SK-N-SH (cell line): ENCODE results near the gene RTN4RL1. TPM values are rescaled to one million over a fixed set of nuclear protein-coding genes. Genes with fewer than 3 reads are reported as not detected.

ENCODE experiments used
- CTCF ChIA-PET: fragments of 300-600, 350-600 bp; formaldehyde crosslinking; extraction: SDS; loops from one replicate; lab custom pipeline; 2021; lab: Yijun Ruan, JAX
- POLR2A ChIA-PET: fragments of 350-600 bp; sonication (Branson Sonifier 250); formaldehyde crosslinking; extraction: SDS; loops from one replicate; lab custom pipeline; 2020; ENCODE audit warnings: antibody characterized with exemption, inconsistent platforms; lab: Yijun Ruan, JAX
- DNase-seq: peaks from one replicate; pipeline ENCODE4 v3.0.0; 2012
- H2AFZ ChIP-seq: fragments of 200-600 bp; sonication (generic); 2 replicates; pipeline ENCODE4 v1.8.1; 2016; ENCODE audit warnings: antibody characterized with exemption, mild to moderate bottlenecking, low read depth
- H3F3A ChIP-seq: fragments of 200-600 bp; sonication (generic); replicated peaks from 2 replicates; pipeline ENCODE3; 2016; ENCODE audit warnings: antibody characterized with exemption, mild to moderate bottlenecking; ENCODE audit not compliant: insufficient read depth
- H3K27ac ChIP-seq, 2 experiments: fragments of 200-500 bp in 1 of 2; fragments of 200-600 bp in 1 of 2; sonication (Bioruptor generic) in 1 of 2; sonication (generic), shearing (Covaris generic) in 1 of 2; 2 replicates each; pipeline versions ENCODE4 v1.5.1 to v1.6.1; 2014 to 2016; ENCODE audit warnings: low read depth in 2 of 2, inconsistent platforms in 1 of 2, low read length in 1 of 2, mild to moderate bottlenecking in 1 of 2, mixed read lengths in 1 of 2
- H3K27me3 ChIP-seq: fragments of 200-600 bp; sonication (generic), shearing (Covaris generic); 2 replicates; pipeline ENCODE4 v1.6.1; 2016; ENCODE audit warnings: mixed run types; ENCODE audit not compliant: insufficient read depth
- H3K36me3 ChIP-seq, 2 experiments: fragments of 200-500 bp in 1 of 2; fragments of 200-600 bp in 1 of 2; sonication (Bioruptor generic) in 1 of 2; sonication (generic) in 1 of 2; replicated peaks in 1 of 2; 2 replicates each; pipeline versions ENCODE3 to v1.5.1; 2014 to 2016; ENCODE audit warnings: low read length in 1 of 2, mild to moderate bottlenecking in 1 of 2; ENCODE audit not compliant: insufficient read depth in 2 of 2, control insufficient read depth in 1 of 2
- H3K4me1 ChIP-seq, 2 experiments: fragments of 200-500 bp in 1 of 2; fragments of 200-600 bp in 1 of 2; sonication (Bioruptor generic) in 1 of 2; sonication (generic), shearing (Covaris generic) in 1 of 2; 2 replicates each; pipeline versions ENCODE4 v1.5.1 to v1.6.1; 2014 to 2016; ENCODE audit warnings: low read depth in 1 of 2, low read length in 1 of 2, mixed run types in 1 of 2; ENCODE audit not compliant: insufficient read depth in 2 of 2, control insufficient read depth in 1 of 2
- H3K4me2 ChIP-seq: fragments of 200-600 bp; sonication (generic), shearing (Covaris generic); 2 replicates; pipeline ENCODE4 v1.6.1; 2017; ENCODE audit warnings: mixed run types
- H3K4me3 ChIP-seq, 2 experiments: fragments of 200-500 bp in 1 of 2; fragments of 200-600 bp in 1 of 2; sonication (Bioruptor generic) in 1 of 2; sonication (generic), shearing (Covaris generic) in 1 of 2; 2 replicates each; pipeline versions ENCODE4 v1.5.1 to v1.8.1; 2014 to 2016; ENCODE audit warnings: low read depth in 2 of 2, inconsistent platforms in 1 of 2, low read length in 1 of 2, mild to moderate bottlenecking in 1 of 2, mixed read lengths in 1 of 2, moderate library complexity in 1 of 2
- H3K79me2 ChIP-seq: fragments of 200-600 bp; sonication (generic); 2 replicates; pipeline ENCODE4 v1.8.1; 2017; ENCODE audit warnings: mild to moderate bottlenecking; ENCODE audit not compliant: insufficient read depth
- H3K9ac ChIP-seq: fragments of 200-600 bp; sonication (generic); 2 replicates; pipeline ENCODE4 v1.6.1; 2017; ENCODE audit warnings: mixed run types
- H3K9me2 ChIP-seq: fragments of 200-600 bp; sonication (generic); 2 replicates; pipeline ENCODE4 v1.6.1; 2017; ENCODE audit warnings: mixed run types
- H3K9me3 ChIP-seq: fragments of 200-600 bp; sonication (generic); 2 replicates; pipeline ENCODE4 v1.6.1; 2017; ENCODE audit warnings: mixed run types, mild to moderate bottlenecking, moderate library complexity
- H4K20me1 ChIP-seq: fragments of 200-600 bp; sonication (generic); 2 replicates; pipeline ENCODE4 v1.6.1; 2017; ENCODE audit warnings: mild to moderate bottlenecking, mixed run types; ENCODE audit not compliant: insufficient read depth
- CHD2 ChIP-seq: fragments of 150-350 bp; IDR thresholded peaks from 2 replicates; pipeline ENCODE4 v1.6.1; 2018; ENCODE audit warnings: low read length; ENCODE audit not compliant: partially characterized antibody
- EP300 ChIP-seq, 2 experiments: IDR thresholded peaks; 2 replicates each; pipeline versions ENCODE4 v1.4.0 to v1.6.1; 2012; ENCODE audit warnings: borderline replicate concordance in 1 of 2, low read depth in 1 of 2, low read length in 1 of 2
- FOSL2 ChIP-seq: IDR thresholded peaks from 2 replicates; pipeline ENCODE4 v1.4.0; 2012; ENCODE audit warnings: low read depth, mild to moderate bottlenecking, moderate library complexity, borderline replicate concordance
- FOXM1 ChIP-seq: IDR thresholded peaks from 2 replicates; pipeline ENCODE4 v1.4.0; 2012; ENCODE audit warnings: low read depth, mild to moderate bottlenecking
- MAX ChIP-seq: IDR thresholded peaks from 2 replicates; pipeline ENCODE4 v1.4.0; 2012; ENCODE audit warnings: low read depth
- NFIC ChIP-seq: IDR thresholded peaks from 2 replicates; pipeline ENCODE4 v1.4.0; 2012; ENCODE audit warnings: borderline replicate concordance
- POLR2AphosphoS5 ChIP-seq: IDR thresholded peaks from 2 replicates; pipeline ENCODE4 v1.6.1; 2012; ENCODE audit warnings: low read depth, low read length
- RFX5 ChIP-seq: IDR thresholded peaks from 2 replicates; pipeline ENCODE4 v1.6.1; 2012; ENCODE audit warnings: mild to moderate bottlenecking, improper control_type of control experiment, low read length
- RXRA ChIP-seq: IDR thresholded peaks from 2 replicates; pipeline ENCODE4 v1.4.0; 2012; ENCODE audit warnings: low read depth, mild to moderate bottlenecking, borderline replicate concordance
- SMC3 ChIP-seq: IDR thresholded peaks from 2 replicates; pipeline ENCODE4 v1.6.1; 2012; ENCODE audit warnings: low read depth, low read length, improper control_type of control experiment
- TAF1 ChIP-seq: IDR thresholded peaks from 2 replicates; pipeline ENCODE4 v1.6.1; 2012; ENCODE audit warnings: low read depth, mild to moderate bottlenecking, low read length, moderate library complexity, borderline replicate concordance
- TEAD4 ChIP-seq: IDR thresholded peaks from 2 replicates; pipeline ENCODE4 v1.4.0; 2012; ENCODE audit warnings: mild to moderate bottlenecking, borderline replicate concordance; ENCODE audit not compliant: insufficient read depth
- USF2 ChIP-seq: fragments of 150-350 bp; IDR thresholded peaks from 2 replicates; pipeline ENCODE4 v1.6.1; 2017; ENCODE audit warnings: antibody characterized with exemption, low read length, low read depth, borderline replicate concordance
- YY1 ChIP-seq: IDR thresholded peaks from 2 replicates; pipeline ENCODE4 v1.4.0; 2012; ENCODE audit warnings: low read depth, mild to moderate bottlenecking
- ZBTB33 ChIP-seq: IDR thresholded peaks from 2 replicates; pipeline ENCODE4 v1.4.0; 2012; ENCODE audit warnings: low read depth, borderline replicate concordance
- WGBS: methylation state at CpG from one replicate; pipeline ENCODE4 v1.1.6; 2017; ENCODE audit warnings: low lambda C conversion rate; 5-methylcytosine and 5-hydroxymethylcytosine counted together
- polyA plus RNA-seq, 3 experiments: library from polyadenylated mRNA; depleted of rRNA; stranded (reverse); fragments of >200 nt; gene quantifications; 2 replicates each; pipeline ENCODE4 v1.2.3, GENCODE V29; 2012
- TF ChIP-seq, protein P1 (sequence below): fragments of 150-350 bp; IDR thresholded peaks from 2 replicates; pipeline ENCODE4 v1.6.1; 2016; ENCODE audit warnings: mild to moderate bottlenecking, low read depth, low read length

RTN4RL1 gene
- polyA plus RNA-seq, 1 of the 3 experiments (the other 2 are of a cell fraction) = 0.07 TPM

GRCh38 chr17:1965556-1966273, 59.4 kb downstream of the RTN4RL1 start:
- no peaks in the 10 kb centered on the region for H3K36me3 ChIP-seq
- no peaks in the 10 kb centered on the region for H4K20me1 ChIP-seq
- H3K27ac ChIP-seq = no peak overlapping the region
- no peaks in the 10 kb centered on the region for H3K79me2 ChIP-seq
- peaks cover 0 to 14% of the 10 kb centered on the region in 2 experiments; a peak in 1 of 4 replicates for H3K4me1 ChIP-seq
- no peak overlapping the region for H3K4me2 ChIP-seq
- WGBS = 70% methylated on average over 18 of the region's 21 CpGs
- H3K9me2 ChIP-seq = no peaks in the 10 kb centered on the region
- CTCF ChIA-PET = interaction anchor here (0.7 to 2.6 kb wide), 3 partner anchors 16 to 60 kb away, joined by 3 to 9 read pairs (median 4); no protein-coding TSS in a partner anchor
- POLR2A ChIA-PET = interaction anchor here (0.6 kb wide), 1 partner anchor 275 kb away, joined by 12 read pairs; no protein-coding TSS in a partner anchor
- DNase-seq = no peak
- no peaks in the 10 kb centered on the region for H3K9me3 ChIP-seq
- no peak overlapping the region for H2AFZ ChIP-seq
- no peaks in the 10 kb centered on the region for H3F3A ChIP-seq
- no peak overlapping the region for H3K4me3 ChIP-seq
- TF ChIP-seq FOSL2 (no peak), POLR2AphosphoS5 (no peak)
- no peak overlapping the region for H3K9ac ChIP-seq
- H3K27me3 ChIP-seq = no peaks in the 10 kb centered on the region

- H3K4me2 ChIP-seq = no peak overlapping the region
- no peak for DNase-seq
- H4K20me1 ChIP-seq = no peaks in the 10 kb centered on the region
- H3K27ac ChIP-seq = no peak overlapping the region
- no peak overlapping the region for H3K9ac ChIP-seq
- no peaks in the 10 kb centered on the region for H3K9me3 ChIP-seq
- no peaks in the 10 kb centered on the region for H3K27me3 ChIP-seq
- H3K4me3 ChIP-seq = no peak overlapping the region
- peaks cover 0 to 14% of the 10 kb centered on the region in 2 experiments; a peak in 1 of 4 replicates for H3K4me1 ChIP-seq
- no peak overlapping the region for H2AFZ ChIP-seq
- no peaks in the 10 kb centered on the region for H3K36me3 ChIP-seq
- TF ChIP-seq FOXM1 (no peak), SMC3 (no peak), ZBTB33 (no peak), YY1 (no peak), FOSL2 (no peak), NFIC (no peak), CHD2 (no peak), MAX (no peak), EP300 (IDR thresholded peaks at IDR 0.05; ENCODE audit: borderline replicate concordance in 1 of 2, low read depth in 1 of 2, low read length in 1 of 2) (no peak), RXRA (no peak), USF2 (no peak), TEAD4 (no peak), TAF1 (no peak), RFX5 (no peak)
- TF ChIP-seq, protein P1, sequence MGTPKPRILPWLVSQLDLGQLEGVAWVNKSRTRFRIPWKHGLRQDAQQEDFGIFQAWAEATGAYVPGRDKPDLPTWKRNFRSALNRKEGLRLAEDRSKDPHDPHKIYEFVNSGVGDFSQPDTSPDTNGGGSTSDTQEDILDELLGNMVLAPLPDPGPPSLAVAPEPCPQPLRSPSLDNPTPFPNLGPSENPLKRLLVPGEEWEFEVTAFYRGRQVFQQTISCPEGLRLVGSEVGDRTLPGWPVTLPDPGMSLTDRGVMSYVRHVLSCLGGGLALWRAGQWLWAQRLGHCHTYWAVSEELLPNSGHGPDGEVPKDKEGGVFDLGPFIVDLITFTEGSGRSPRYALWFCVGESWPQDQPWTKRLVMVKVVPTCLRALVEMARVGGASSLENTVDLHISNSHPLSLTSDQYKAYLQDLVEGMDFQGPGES = no peak
- 82% methylated on average over 5 of the region's 7 CpGs for WGBS
- H3K9me2 ChIP-seq = no peaks in the 10 kb centered on the region
- H3K79me2 ChIP-seq = no peaks in the 10 kb centered on the region
- CTCF ChIA-PET = interaction anchor here (1.0 to 1.7 kb wide), 3 partner anchors 13 to 63 kb away, joined by 3 to 6 read pairs (median 4); no protein-coding TSS in a partner anchor
- H3F3A ChIP-seq = no peaks in the 10 kb centered on the region
- POLR2A ChIA-PET = no interaction called here
Measured at GRCh38 chr17:1963250-1963649, 61.9 kb downstream of the RTN4RL1 start.
